Measurements from ENCODE around the gene ARMC8.

Gene ARMC8

DNA sequence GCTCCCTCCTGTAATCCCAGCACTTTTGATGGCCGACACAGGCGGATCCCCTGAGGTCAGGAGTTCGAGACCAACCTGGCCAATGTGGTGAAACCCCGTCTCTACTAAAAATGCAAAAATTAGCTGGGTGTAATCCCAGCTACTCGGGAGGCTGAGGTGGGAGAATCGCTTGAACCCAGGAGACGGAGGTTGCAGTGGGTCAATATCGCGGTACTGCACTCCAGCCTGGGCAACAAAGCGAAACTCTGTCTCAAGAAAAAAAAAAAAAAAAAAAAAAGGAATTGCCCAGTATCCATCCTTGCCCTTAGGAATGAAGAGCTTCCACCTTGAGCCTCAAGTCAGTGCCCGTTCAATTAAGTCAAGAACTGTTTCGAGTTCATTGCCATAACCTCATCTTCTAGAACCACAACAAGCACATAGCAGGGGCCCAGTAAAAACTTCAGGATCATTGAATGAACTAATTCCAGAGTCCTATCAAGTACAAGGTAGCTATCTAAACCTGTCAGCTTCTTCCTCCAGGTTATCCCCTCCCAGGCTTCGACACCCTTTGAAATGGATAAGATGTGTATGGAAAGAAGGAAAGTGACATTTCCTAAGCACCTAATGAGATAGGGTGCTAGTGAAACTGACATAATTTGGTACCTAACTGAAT, 13.2 kb upstream of the ARMC8 start:
- Histone ChIP-seq H3K9me3 (ENCODE audit: control insufficient read depth in 1 of 2, low read length in 2 of 2) (no peaks in the 10 kb centered on the region), H3K27ac (ENCODE audit: low read depth, low read length) (no peak overlapping the region), H3K4me1 (ENCODE audit: control insufficient read depth in 1 of 2, insufficient read depth in 2 of 2, low read length in 2 of 2) (peaks cover 4 to 10% of the 10 kb centered on the region in 2 donors), H3K27me3 (ENCODE audit: control insufficient read depth in 1 of 2, insufficient read depth in 2 of 2, low read length in 2 of 2) (no peaks in the 10 kb centered on the region), H3K4me3 (ENCODE audit: low read depth in 1 of 2, low read length in 2 of 2) (peak overlapping the region; percentile 84 to 98), H3K9ac (ENCODE audit: low read depth in 1 of 2, low read length in 2 of 2) (peak overlapping the region; percentile 86 to 90), H3K36me3 (ENCODE audit: control insufficient read depth in 1 of 2, insufficient read depth in 2 of 2, low read length in 2 of 2) (peaks cover 3 to 11% of the 10 kb centered on the region in 2 donors)

DNA sequence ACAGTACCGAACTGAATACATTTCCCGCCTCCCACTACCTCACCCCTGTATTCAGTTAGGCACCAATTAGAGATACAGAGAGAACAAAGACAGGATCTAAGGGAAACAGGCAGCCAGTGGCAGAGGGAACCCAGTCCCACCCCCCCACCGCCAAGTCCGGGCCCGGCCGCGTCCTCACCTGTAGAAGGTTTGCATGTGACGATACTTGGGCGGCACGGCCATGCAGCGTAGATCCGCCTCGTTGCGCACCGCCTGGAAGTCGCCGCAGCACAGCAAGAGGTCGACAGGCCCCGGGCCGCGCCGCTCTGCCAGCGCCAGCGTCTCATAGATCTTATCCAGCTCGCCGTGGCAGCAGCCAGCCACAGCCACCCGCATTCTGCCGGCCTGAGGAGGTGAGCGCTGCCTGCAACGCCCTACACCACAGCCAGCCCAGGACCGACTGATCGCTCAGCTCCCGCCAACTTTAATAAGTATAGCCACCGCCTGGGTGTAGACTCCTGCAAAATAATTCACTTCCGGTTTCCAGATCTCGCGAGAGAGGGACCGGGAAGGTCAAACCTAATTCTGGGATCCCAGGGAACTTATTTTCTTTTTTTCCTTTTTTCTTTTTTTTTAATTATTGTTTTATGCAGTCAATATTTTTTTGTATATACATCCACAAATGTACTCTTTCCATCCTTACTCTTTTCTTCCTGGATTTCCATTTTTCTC, 12.5 kb upstream of the ARMC8 start, which contains the start of gene DBR1:
TSS of gene DBR1 (minus strand) at position 501 of the 711 bp plus-strand sequence. CDS start at position 375, 126 bp downstream.
- H3K9me3 ChIP-seq (ENCODE audit: control insufficient read depth in 1 of 2, low read length in 2 of 2), result no peaks in the 10 kb centered on the region
- peaks cover 0 to 7% of the 10 kb centered on the region in 2 donors for H3K36me3 ChIP-seq (ENCODE audit: control insufficient read depth in 1 of 2, insufficient read depth in 2 of 2, low read length in 2 of 2)
- H3K4me3 ChIP-seq (ENCODE audit: low read depth in 1 of 2, low read length in 2 of 2), result peak within 1 kb of the TSS; percentile 84 to 98
- peak within 1 kb of the TSS; percentile 46 for H3K27ac ChIP-seq (ENCODE audit: low read depth, low read length)
- peak within 1 kb of the TSS; percentile 86 to 90 for H3K9ac ChIP-seq (ENCODE audit: low read depth in 1 of 2, low read length in 2 of 2)
- H3K4me1 ChIP-seq (ENCODE audit: control insufficient read depth in 1 of 2, insufficient read depth in 2 of 2, low read length in 2 of 2), result peaks cover 4 to 10% of the 10 kb centered on the region in 2 donors
- no peaks in the 10 kb centered on the region for H3K27me3 ChIP-seq (ENCODE audit: control insufficient read depth in 1 of 2, insufficient read depth in 2 of 2, low read length in 2 of 2)

DNA sequence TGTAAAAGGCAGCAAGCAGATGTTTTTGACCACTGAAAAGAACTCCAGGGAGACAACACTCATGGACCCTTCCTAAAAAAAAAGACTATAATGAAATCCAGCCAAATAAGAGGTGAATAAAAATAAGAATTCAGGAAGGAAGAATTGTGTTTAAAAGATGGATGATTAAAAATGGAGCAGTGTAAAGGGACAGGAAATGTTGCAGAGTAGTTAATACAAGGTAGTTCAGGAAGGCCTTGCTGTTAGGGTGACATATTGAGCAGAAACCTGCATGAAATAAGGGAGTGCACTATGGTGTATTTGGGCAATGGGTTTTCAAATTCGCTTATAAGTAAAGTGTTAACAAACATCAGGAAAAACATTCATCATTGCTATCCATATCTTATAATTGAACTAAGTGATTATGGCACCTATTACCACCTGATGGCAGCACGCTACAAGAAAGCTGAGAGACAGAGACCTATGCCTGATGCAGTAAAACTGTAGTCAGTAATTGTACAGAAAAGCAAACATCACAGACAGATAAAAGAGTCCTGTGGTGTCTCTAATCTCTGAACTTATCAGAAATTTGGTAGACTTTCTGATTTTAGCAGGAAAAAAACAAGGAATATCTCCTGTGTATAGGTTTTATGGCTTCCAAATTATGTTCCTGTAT, 6.6 kb upstream of the ARMC8 start:
- no peaks in the 10 kb centered on the region for H3K4me1 ChIP-seq (ENCODE audit: control insufficient read depth in 1 of 2, insufficient read depth in 2 of 2, low read length in 2 of 2)
- no peak overlapping the region for H3K27ac ChIP-seq (ENCODE audit: low read depth, low read length)
- H3K9me3 ChIP-seq (ENCODE audit: control insufficient read depth in 1 of 2, low read length in 2 of 2), result no peaks in the 10 kb centered on the region
- peaks cover 3 to 5% of the 10 kb centered on the region in 2 donors for H3K27me3 ChIP-seq (ENCODE audit: control insufficient read depth in 1 of 2, insufficient read depth in 2 of 2, low read length in 2 of 2)
- no peaks in the 10 kb centered on the region for H3K36me3 ChIP-seq (ENCODE audit: control insufficient read depth in 1 of 2, insufficient read depth in 2 of 2, low read length in 2 of 2)
- no peak overlapping the region for H3K9ac ChIP-seq (ENCODE audit: low read depth in 1 of 2, low read length in 2 of 2)
- H3K4me3 ChIP-seq (ENCODE audit: low read depth in 1 of 2, low read length in 2 of 2), result no peak overlapping the region

DNA sequence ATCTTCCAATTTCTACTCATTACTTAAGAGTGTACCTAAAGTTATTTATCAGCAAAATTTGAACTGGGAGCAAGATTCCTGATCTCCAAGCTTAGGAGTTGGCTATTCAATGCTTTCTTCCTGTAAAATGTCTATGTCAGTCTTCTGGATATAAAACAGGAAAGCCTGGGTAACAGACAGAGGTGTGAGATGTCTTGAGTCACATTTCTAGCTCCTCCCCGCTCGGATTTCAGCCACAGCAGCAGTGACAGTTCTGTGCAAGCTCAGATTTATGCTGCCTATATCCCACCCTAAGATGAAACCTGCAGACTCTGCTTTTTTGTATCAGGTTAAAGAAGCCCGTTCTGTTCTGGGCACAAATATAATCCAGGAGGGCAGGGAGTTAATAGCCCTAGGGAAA, 2.1 kb upstream of the ARMC8 start:
- Histone ChIP-seq H3K9me3 (ENCODE audit: control insufficient read depth in 1 of 2, low read length in 2 of 2) (no peaks in the 10 kb centered on the region), H3K36me3 (ENCODE audit: control insufficient read depth in 1 of 2, insufficient read depth in 2 of 2, low read length in 2 of 2) (no peaks in the 10 kb centered on the region), H3K4me1 (ENCODE audit: control insufficient read depth in 1 of 2, insufficient read depth in 2 of 2, low read length in 2 of 2) (peaks cover 14 to 20% of the 10 kb centered on the region in 2 donors), H3K27me3 (ENCODE audit: control insufficient read depth in 1 of 2, insufficient read depth in 2 of 2, low read length in 2 of 2) (peaks cover 3 to 7% of the 10 kb centered on the region in 2 donors), H3K27ac (ENCODE audit: low read depth, low read length) (no peak overlapping the region), H3K9ac (ENCODE audit: low read depth in 1 of 2, low read length in 2 of 2) (no peak overlapping the region), H3K4me3 (ENCODE audit: low read depth in 1 of 2, low read length in 2 of 2) (no peak overlapping the region)

DNA sequence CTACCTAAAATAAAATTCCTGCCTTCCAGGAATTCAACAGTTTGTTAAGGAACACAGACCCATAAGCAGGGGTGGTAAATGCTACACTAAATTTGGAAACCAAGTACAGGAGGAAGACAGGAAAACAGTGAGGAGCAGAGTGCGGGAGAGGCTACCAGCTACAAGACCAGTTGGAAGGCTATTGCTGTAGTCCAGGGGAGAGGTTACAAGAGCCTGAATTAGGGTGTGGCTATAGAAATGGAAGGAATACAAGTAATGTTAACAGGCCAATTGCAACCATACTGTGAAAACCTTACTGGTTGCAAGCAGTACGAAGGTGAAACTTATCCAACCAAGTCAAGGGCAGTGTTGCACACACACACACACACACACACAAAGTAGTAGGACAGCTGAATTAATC, 880 bp upstream of the ARMC8 start:
- Histone ChIP-seq H3K9ac (ENCODE audit: low read depth in 1 of 2, low read length in 2 of 2) (peak overlapping the region in 1 of 2 donors; percentile 80), H3K36me3 (ENCODE audit: control insufficient read depth in 1 of 2, insufficient read depth in 2 of 2, low read length in 2 of 2) (no peaks in the 10 kb centered on the region), H3K9me3 (ENCODE audit: control insufficient read depth in 1 of 2, low read length in 2 of 2) (no peaks in the 10 kb centered on the region), H3K27ac (ENCODE audit: low read depth, low read length) (no peak overlapping the region), H3K4me3 (ENCODE audit: low read depth in 1 of 2, low read length in 2 of 2) (peak overlapping the region; percentile 92 to 97), H3K27me3 (ENCODE audit: control insufficient read depth in 1 of 2, insufficient read depth in 2 of 2, low read length in 2 of 2) (peaks cover 3 to 7% of the 10 kb centered on the region in 2 donors), H3K4me1 (ENCODE audit: control insufficient read depth in 1 of 2, insufficient read depth in 2 of 2, low read length in 2 of 2) (peaks cover 14 to 20% of the 10 kb centered on the region in 2 donors)

DNA sequence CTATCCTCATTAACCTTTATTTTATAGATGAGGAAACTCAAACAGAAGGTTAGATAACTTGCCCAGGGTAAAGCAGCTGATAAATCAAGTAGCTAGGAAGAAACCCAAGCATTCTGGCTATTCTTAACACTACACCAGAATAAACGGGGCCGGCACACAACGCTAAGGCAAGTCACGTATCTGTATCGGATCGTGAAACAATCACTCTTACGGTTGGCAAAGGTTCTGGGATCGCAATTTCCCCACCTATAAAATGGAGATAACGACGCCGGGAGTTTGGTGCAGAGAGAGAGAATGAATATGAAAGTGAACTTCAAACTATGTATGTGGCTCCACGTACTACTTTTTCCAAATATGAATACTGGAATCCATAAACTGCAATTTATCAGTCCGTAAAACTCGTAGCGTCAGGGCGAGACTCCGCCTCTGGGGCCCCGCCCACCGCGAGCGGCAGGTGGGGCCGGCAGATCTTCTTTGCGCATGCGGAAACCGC, 252 bp upstream of the ARMC8 start:
- H3K27me3 ChIP-seq (ENCODE audit: control insufficient read depth in 1 of 2, insufficient read depth in 2 of 2, low read length in 2 of 2), result peaks cover 3 to 7% of the 10 kb centered on the region in 2 donors
- no peaks in the 10 kb centered on the region for H3K9me3 ChIP-seq (ENCODE audit: control insufficient read depth in 1 of 2, low read length in 2 of 2)
- peak overlapping the region; percentile 92 to 97 for H3K4me3 ChIP-seq (ENCODE audit: low read depth in 1 of 2, low read length in 2 of 2)
- no peaks in the 10 kb centered on the region for H3K36me3 ChIP-seq (ENCODE audit: control insufficient read depth in 1 of 2, insufficient read depth in 2 of 2, low read length in 2 of 2)
- H3K4me1 ChIP-seq (ENCODE audit: control insufficient read depth in 1 of 2, insufficient read depth in 2 of 2, low read length in 2 of 2), result peaks cover 14 to 20% of the 10 kb centered on the region in 2 donors
- H3K9ac ChIP-seq (ENCODE audit: low read depth in 1 of 2, low read length in 2 of 2), result peak overlapping the region; percentile 80 to 90
- H3K27ac ChIP-seq (ENCODE audit: low read depth, low read length), result peak overlapping the region; percentile 92

DNA sequence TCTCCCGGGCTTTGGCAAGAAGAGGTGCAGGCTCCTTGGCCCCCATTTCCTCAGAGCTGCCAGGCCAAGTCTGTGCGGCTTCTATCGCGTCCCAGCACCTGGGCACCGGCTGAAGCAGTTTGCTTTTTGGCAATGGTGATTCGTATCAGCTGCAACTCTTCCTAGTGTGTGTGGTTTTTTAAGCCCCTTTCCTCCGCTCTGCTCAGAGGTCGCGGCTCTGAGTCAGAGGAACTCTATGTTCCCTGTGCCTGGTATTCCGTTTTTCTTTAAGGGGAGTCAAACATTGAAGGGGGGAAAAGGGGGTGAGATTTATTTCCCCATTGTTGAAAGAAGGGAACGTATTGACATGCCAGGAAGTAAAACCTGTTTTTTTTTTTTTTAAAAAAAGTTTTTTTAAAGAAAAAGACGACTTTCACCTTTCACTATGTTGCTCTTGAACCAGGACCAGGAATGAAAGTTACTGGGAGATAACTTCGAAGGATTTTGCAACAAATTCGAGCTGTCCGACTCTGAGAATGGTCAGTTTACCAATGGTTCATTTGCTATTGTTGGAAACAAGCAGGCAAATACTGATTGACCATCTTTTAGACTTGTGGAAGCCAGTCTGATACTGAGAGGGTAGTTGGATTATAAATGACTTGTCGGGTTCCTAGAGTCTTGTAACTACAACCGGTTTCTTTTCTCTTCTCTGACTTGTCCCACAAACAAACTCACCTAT, 1.1 kb downstream of the ARMC8 start:
- Histone ChIP-seq H3K9me3 (ENCODE audit: control insufficient read depth in 1 of 2, low read length in 2 of 2) (no peaks in the 10 kb centered on the region), H3K4me1 (ENCODE audit: control insufficient read depth in 1 of 2, insufficient read depth in 2 of 2, low read length in 2 of 2) (peaks cover 14 to 20% of the 10 kb centered on the region in 2 donors), H3K27me3 (ENCODE audit: control insufficient read depth in 1 of 2, insufficient read depth in 2 of 2, low read length in 2 of 2) (peaks cover 0 to 7% of the 10 kb centered on the region in 2 donors), H3K9ac (ENCODE audit: low read depth in 1 of 2, low read length in 2 of 2) (peak overlapping the region; percentile 80 to 90), H3K36me3 (ENCODE audit: control insufficient read depth in 1 of 2, insufficient read depth in 2 of 2, low read length in 2 of 2) (peaks cover 0 to 3% of the 10 kb centered on the region in 2 donors), H3K4me3 (ENCODE audit: low read depth in 1 of 2, low read length in 2 of 2) (peak overlapping the region; percentile 92 to 97), H3K27ac (ENCODE audit: low read depth, low read length) (peak overlapping the region; percentile 92)

DNA sequence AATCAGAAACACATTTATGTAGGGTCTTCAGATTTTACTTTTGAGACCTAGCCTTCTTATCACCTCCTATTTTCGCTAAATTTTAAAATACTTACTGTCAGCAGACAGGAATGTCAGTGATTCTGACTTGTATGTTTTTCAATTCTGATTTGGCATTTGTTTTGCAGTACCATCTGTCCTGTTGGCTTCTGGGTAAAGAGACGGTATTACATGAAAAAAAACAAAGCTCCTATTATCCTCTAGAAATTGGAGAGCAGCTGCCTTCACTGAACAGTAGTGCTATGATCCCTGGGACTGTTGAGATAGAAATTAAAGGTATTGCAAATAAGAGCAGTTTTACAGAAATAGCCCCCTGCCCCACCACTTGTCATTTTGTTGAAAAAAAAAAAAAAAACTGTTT, 8.4 kb downstream of the ARMC8 start:
- no peaks in the 10 kb centered on the region for H3K9me3 ChIP-seq (ENCODE audit: control insufficient read depth in 1 of 2, low read length in 2 of 2)
- H3K36me3 ChIP-seq (ENCODE audit: control insufficient read depth in 1 of 2, insufficient read depth in 2 of 2, low read length in 2 of 2), result peaks cover 3% of the 10 kb centered on the region in 2 donors
- peaks cover 0 to 5% of the 10 kb centered on the region in 2 donors for H3K4me1 ChIP-seq (ENCODE audit: control insufficient read depth in 1 of 2, insufficient read depth in 2 of 2, low read length in 2 of 2)
- no peak overlapping the region for H3K9ac ChIP-seq (ENCODE audit: low read depth in 1 of 2, low read length in 2 of 2)
- no peaks in the 10 kb centered on the region for H3K27me3 ChIP-seq (ENCODE audit: control insufficient read depth in 1 of 2, insufficient read depth in 2 of 2, low read length in 2 of 2)
- H3K4me3 ChIP-seq (ENCODE audit: low read depth in 1 of 2, low read length in 2 of 2), result no peak overlapping the region
- no peak overlapping the region for H3K27ac ChIP-seq (ENCODE audit: low read depth, low read length)

DNA sequence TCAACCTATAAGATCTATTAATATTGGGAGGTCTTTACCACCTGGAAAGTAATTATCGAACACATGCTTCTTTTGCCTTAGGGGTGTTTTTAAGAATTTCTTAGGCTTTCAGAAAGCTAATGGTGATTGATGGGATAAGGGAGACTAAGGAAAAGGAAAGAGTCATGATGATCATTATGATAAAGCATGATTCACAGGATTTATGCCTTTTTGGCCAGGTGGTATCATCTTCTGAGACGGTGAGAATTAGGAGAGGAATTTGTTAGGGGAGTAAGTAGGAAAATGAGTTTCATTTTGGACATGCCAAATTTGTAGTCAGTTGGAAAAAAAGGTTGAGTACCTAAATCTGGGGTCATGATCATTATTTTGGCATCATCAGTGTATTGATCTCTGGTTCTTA, 8.9 kb downstream of the ARMC8 start:
- Histone ChIP-seq H3K36me3 (ENCODE audit: control insufficient read depth in 1 of 2, insufficient read depth in 2 of 2, low read length in 2 of 2) (peaks cover 3% of the 10 kb centered on the region in 2 donors), H3K4me1 (ENCODE audit: control insufficient read depth in 1 of 2, insufficient read depth in 2 of 2, low read length in 2 of 2) (peaks cover 0 to 5% of the 10 kb centered on the region in 2 donors), H3K9ac (ENCODE audit: low read depth in 1 of 2, low read length in 2 of 2) (no peak overlapping the region), H3K4me3 (ENCODE audit: low read depth in 1 of 2, low read length in 2 of 2) (no peak overlapping the region), H3K9me3 (ENCODE audit: control insufficient read depth in 1 of 2, low read length in 2 of 2) (no peaks in the 10 kb centered on the region), H3K27ac (ENCODE audit: low read depth, low read length) (no peak overlapping the region), H3K27me3 (ENCODE audit: control insufficient read depth in 1 of 2, insufficient read depth in 2 of 2, low read length in 2 of 2) (no peaks in the 10 kb centered on the region)
